HG03139 (cell line): ENCODE data around the gene CREBBP.

Source experiments
- ATAC-seq: cut with Tn5 transposase; IDR thresholded peaks from one replicate; pipeline ENCODE4 v1.9.1; 2021; ENCODE audit not compliant: unreplicated experiment

Gene CREBBP

DNA sequence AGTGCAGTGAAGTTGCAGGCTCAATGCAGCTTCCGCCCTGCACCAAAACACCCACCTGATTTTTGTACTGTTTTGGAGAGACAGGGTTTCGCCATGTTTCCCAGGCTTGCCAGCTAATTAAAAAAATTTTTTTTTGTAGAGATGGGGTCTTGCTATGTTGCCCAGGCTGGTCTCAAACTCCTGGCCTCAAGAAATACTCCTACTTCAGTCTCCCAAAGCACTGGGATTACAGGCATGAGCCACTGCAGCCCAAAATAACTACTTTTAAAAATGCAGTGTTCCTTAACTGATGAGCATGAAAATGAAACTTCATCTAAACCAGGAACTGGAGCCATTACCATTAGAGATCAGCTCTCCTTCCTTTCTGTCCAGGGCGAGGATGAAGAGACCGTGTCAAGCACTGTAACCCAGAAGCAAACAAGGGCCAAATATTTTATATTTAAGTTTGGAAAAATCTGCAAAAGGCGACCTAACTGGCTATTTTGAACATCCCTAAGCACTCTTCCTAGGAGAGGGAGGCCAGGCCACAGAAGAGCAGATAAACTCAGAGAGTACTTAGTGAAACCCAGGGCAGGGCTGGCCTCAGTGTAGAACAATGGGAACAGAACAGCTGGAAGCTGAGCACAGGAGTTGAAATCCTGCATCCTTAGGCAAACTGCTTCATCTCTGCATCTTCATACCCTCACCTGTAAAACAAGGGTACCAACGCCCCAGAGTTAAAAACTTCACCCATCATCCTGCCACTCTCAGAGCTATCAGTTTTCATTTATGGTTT, 24.0 kb downstream of the CREBBP start:
- no peak for ATAC-seq

DNA sequence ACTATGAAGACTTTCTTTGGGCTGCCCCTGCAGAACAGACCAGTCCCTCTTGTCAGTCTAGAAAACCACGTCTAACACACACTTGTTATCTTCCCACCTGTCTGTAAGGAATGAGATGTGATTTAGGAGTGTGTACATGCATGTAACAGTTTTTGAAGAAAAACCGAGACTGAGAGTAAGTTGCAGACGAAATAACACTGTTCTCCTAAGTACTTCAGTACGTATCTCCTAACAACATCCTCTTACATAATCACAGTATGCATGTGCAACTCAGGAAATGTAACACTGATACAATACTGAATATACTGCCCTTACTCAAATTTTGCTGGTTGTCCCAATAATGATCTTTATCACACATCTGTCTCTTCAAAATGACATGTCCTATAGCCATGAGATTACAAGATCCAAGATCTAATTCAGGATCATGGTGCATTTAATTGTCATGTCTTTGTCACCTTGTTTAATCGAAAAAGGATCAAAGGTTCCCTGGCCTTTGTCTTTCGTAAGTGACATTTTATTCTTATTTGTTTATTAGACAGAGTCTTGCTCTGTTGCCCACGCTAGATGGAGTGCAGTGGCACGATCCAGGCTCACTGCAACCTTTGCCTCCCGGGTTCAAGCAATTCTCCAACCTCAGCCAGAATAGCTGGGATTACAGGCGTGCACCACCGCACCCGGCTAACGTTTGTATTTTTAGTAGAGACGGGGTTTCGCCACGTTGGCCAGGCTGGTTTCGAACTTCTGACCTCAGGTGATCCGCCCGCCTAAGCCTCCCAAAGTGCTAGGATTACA, 25.6 kb downstream of the CREBBP start:
- ATAC-seq: no peak

DNA sequence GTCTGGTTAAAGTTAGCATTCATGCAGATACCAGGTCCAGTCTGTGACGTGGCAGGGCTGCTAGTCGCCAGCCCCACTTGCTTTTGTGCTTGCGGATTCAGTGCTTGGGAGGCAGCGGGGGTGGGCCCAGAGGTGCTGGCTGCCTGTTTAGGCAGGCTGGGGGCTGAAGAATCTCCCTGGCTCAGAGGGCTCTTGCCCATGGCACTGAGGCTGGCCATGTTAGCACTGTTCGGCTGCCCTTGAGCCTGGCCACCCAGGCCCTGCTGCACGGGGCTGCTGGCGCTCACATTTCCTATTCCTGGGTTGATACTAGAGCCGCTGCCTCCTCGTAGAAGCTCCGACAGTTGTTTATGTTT, 30.0 kb downstream of the CREBBP start:
- no peak for ATAC-seq

DNA sequence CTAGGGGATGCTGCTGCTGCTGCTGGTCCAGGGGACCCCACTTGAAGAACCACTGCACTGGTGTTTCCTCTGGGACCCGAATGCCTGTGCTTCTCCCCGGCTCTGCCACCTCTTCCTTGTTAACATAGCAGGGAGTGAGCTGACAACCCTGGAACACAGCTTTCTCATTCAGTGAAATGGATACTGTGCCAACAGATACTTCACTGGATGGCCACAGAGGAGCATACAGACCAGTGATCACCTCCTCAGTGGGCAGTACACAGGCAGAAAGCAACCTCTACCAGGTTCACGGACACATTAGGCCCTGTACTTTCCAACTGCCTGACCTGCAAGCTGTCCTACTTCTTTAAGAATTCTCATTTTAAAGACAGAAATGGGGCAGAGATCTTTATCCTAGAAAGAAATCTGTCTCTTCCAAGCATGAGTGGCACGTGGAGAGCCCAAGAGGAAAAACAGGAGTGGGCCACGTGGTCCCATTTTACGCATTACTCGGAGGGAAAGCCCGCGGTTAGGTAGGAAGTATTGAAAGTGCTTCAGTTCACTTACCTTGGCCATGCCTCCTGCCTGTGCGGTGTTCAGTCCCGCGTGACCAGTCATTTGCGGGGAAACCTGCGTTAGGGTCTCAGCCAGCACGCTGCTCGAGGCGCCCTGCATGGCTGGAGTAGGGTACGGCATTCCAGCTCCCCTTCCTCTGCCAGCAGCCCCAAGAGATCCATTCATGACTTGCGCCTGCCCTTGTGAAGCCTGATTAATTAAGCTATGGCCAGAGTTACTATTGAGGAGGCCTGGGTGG, 30.6 kb downstream of the CREBBP start:
- ATAC-seq: no peak

DNA sequence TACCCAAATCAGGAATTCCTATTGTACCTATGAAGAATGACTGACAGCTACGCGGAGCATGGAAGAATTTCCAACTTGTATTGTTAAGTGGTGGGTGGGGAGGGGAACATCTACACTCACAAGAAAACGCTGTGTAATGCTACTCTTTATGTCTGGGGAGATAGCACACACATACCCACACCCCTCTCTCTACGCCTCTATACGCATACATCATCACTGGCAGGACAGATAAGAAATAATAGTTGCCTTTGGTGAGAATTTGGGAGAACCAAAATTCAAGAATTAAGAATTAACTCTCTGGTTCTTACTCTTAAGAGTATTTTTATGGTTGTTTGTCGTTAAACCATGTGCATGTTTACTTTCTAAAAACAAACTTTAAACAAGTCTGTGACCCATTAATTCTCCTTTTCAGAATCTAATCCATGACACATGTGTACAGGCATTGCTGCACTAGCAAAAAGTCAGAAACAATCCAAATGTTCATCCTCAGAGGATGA, 33.9 kb downstream of the CREBBP start:
- ATAC-seq: no peak

DNA sequence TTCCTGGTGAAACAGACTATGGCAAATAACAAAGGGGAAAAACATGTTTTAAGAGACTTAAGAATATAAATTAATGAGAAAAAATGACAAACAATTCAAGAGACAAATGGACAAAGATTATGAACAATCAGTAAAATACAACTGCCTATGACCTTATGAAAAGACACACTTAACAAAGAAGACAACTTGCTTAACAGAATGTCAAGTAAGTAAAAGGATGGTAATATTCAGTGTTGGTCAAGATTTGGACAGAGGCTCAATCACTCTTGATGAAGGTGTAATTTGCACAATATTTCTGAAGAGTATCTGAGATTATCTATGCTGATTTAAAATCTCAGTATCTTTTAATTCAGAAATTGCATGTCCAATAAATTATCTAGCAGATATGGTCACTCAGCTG, 34.4 kb downstream of the CREBBP start:
- ATAC-seq: no peak

DNA sequence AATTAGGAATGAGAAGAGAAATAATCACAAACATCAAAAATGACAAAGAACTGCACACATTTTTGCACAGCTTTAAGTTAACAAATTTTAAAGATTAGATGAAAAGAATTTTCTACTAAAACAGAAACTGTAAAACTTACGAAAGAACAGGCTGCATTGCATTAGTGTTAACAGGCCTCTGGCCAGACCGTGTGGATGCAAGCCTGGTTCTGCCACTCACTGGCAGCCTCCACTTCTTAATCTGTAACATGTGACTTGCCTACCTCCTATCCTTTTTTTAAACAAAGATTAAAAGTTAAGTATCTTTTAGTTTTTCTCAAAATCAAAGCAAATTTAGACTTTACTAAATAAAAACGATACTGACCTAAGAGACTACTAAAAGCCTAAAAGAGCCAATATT, 37.5 kb downstream of the CREBBP start:
- no peak for ATAC-seq

DNA sequence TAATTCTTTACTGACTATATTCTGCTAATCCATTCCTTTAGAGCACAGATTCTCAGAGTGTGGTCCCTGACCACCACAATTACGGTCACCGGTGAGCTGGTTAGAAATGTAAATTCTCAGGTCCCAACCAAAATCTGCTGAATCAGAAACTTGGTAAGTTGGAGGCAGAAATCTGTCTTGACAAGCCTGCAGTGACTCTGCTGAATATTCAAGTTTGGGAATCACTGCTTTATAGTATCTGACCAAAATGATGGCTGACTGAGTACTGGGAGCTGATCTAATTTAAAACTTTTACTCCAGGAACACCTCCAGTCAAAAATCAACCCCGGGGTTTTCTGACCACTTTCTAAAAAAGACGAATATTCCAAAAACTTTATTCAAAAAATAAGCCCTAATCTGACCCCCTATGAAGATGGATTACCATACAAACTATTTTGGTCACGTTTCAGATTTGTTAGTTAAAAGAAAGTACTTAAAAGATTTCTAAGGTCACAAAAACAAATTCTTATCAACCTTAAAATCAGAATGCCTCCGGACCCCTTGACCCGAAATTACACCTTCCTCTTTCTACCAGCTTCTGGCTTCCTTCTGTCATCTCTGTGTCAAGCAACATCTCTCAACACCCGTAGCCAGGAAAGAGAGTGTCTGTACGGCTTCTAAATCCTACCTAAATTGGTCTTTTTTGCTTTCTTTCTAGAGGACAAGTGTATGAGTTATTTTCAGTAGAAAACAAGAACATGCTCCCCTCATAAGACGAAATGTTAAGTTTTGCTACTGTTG, 38.6 kb downstream of the CREBBP start:
- ATAC-seq: no peak

DNA sequence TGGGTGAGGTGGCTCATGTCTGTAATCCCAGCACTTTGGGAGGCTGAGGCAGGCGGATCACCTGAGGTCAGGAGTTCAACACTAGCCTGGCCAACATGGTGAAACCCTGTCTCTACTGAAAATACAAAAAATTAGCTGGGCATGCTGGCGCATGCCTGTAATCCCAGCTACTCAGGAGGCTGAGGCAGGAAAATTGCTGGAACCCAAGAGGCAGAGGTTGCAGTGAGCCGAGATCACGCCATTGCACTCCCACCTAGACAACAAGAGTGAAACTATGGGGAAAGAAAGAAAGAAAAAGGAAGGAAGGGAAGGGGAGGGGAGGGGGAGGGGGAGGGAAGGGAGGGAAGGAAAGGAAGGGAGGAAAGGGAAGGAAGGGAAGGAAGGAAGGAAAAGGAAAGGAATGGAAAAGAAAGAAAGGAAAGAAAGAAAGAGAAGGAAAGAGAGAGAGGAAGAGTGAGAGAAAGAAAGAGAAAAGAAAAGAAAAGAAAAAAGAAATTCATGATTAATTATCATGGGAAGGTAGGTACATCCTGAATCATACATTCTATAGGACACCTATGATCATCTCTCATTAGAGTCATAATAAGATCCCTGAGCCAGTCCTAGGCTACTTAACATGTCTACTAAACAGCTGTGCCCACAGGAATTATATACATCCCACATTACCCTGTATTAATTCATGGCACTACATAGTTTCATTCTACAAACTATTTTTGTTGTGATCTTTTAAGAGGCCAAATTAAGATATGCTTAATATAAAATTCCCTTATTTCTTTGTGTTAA, 40.9 kb downstream of the CREBBP start:
- ATAC-seq: no peak

DNA sequence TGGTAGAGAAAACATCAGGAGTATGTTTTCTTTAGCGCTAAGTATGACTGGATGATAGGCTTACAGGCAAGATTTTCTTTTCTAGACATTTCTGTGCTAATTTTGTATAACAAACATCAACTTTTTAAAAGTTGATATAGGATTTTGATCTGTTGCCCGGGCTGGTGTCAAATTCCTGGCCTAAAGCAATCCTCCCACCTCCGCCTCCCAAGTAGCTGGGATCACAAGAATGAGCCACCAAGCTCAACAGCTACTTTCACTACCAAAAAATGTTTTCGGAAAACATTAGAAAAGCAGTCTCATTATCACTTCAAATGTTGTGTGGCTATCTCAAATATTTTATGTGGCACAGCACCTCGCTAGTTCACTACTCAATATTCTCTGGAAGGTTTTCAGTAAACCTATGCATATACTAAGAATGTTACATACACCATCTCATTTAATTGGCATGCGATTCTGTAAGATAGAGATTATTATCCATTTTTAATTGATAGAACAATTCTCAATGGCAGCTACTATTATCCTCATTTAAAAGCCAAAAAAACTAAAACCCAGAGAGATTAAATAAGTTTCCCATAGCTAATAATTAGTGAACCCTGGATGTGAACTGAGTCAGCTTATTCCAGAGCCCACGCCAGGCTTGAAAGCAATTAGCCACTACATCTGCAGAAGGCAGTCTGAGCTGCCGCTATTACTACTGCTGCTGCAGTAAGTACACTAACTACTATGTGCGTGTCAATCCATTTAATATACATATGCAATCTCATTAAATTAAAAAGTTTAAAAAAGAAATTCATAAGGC, 41.7 kb downstream of the CREBBP start:
- ATAC-seq: no peak

DNA sequence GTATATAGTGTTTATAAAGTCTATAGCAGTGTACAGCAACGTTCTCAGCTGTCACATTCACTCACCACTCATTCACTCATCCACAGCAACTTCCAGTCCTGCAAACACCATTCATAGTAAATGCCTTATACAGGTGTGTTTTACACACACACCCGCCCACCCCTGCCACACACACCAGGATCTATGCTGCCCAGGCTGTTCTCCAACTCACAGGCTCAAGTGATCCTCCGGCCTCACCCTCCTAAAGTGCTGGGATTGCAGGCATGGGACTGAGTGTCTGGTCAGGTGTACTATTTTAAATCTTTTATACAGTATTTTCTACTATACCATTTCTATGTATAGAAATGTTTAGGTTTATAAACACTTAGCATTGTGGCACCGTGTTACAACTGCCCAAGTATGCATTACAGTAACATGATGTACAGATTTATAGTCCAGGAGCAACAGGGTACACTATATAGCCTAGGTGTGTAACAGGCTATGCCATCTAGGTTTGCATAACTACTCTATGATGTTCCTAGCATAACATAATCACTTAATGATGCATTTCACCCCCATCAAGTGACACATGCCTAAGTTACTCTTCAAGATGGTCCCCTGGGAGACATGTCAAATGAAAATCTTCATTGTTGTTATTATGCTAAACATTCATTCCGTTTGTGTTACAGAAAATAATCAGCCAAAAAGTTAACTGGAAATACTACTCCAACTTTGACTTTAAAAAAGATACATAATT, 42.5 kb downstream of the CREBBP start:
- ATAC-seq: no peak

DNA sequence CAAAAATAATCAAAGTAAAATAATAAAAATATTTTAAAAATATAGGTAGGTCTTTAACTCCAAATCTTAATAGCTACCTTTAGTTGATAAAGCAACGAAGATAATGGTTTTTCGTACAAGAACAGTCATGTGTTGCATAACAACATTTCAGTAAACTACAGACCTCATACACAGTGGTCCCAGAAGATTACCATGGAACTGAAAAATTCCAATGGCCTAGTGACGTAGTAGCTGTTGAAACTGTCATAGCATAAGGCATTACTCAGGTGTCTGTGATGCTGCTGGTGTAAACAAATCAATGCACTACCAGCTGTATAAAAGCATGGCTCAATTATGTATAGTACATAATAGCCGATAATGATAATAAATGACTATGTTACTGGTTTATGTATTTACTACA, 43.9 kb downstream of the CREBBP start:
- no peak for ATAC-seq

DNA sequence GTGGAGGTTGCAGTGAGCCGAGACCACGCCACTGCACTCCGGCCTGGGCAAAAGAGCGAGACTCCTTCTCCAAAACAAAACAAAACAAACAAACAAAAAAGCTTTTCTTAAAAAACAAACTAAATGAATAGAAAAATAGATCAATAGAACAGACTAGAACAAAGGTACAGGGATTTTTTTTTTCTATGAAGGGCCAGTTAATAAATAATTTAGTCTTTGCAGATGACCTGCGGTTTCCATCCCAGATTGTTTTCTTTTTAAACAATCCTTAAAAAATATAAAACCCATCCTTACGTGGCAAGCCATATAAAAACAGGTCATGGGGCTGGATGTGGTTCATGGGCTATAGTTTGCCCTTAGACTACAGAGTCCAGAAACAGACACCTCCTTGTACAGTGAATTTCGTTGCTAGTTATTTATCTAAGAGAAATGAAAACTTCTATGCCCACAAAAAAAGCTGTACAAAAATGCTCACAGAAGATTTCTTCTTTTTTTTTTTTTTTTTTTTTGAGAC, 45.4 kb downstream of the CREBBP start:
- ATAC-seq: no peak

DNA sequence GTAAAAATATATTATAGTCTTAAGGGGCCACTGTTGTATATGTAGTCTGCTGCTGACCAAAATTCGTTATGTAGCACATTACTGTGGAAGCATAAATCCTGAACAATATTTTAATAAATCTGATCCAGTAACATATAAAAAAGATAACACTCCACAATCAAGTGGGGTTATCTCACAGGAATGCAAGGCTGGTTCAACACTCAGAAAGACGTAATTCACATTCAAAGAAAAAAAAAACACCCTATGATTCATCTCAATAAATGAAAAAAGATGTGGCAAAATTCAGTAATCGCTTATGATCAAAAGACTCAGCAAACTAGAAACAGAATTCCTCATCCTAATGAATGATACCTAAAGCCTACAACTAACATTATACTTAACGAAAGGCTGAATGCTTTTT, 47.8 kb downstream of the CREBBP start:
- ATAC-seq: no peak

DNA sequence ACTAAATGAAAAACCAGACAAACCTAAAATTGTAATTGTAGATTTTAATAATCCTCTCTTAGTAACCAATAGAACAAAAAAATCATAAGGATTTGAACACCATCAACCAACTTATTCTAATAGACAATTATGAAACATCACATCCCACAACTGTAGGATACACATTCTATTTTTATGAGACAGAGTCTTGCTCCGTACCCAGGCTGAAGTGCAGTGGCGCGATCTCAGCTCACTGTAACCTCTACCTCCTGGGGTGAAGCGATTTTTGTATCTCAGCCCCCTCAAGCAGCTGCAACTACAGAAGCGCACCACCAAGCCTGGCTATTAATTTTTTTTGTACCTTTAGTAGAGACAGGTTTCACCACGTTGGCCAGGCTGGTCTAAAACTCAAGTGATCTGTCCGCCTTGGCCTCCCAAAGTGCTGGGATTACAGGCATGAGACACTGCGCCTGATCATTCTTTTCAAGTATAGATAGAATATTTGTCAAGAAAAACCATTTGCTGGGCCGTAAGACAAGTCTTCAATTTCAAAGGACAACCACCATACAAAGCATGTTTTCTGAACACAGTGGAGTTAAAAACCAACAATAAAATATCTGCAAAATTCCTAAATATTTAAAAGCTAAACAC, 49.8 kb downstream of the CREBBP start:
- no peak for ATAC-seq

DNA sequence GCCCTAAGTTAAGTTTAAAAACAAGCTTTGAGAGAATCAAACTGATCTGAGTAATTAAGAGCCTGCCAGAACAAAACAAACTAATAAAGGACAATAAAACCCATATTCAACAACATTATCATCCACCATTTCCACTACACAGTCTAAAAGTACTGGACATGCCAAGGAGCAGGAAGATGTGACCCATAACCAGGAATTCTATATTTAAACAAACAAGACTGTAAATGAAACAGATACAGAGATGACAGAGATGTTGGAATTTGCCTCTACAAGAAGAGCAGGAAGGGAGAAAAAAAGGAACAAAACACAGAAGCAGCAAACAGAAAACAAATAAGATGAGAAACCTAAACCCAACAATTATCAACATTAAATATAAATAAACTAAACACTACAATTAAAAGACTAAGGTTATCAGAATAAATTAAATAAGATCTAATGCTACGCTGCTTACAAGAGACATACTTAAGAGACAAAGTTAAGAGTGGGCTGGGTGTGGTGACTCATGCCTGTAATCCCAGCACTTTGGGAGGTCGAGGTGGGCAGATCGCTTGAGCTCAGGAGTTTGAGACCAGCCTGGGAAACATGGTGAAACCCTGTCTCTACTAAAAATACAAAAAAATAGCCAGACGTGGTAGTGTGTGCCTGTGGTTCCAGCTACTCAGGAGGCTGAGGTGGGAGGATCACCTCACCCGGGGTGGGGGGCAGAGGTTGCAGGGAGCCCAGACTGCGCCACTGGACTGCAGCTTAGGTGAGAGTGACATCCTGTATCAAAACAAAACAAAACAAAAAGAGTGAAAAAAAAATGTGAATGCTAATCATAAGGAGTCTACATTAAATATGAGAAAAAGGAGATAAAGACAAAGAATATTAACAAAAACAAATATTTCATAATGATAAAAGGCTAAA, 50.6 kb downstream of the CREBBP start:
- no peak for ATAC-seq

DNA sequence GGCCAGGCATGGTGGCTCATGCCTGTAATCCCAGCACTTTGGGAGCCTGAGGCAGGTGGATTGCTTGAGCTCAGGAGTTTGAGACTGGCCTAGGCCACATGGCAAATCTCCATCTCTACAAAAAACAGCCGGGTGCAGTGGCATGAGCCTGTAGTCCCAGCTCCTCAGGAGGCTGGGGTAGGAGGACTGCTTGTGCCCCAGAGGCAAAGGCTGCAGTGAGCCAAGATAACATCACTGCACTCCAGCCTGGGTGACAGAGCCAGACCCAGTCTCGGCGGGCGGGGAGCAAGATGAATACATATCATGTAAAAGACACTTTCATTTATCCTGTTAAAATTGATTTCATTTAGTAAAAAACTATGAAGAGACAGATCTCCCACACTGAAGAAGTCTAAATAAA, 54.6 kb downstream of the CREBBP start:
- ATAC-seq: no peak
